HG03045 (cell line): ENCODE measurements around the gene WDR70.
"Not testable (repeated sequence)": the region's sequence is repeated elsewhere in the genome, so short reads cannot be mapped to it uniquely, and the experiment has no call there.

Experiments
- ATAC-seq: cut with Tn5 transposase; IDR thresholded peaks from one replicate; pipeline ENCODE4 v1.9.1; 2021; ENCODE audit warnings: mild to moderate bottlenecking, moderate library complexity; ENCODE audit not compliant: unreplicated experiment

WDR70 gene

DNA sequence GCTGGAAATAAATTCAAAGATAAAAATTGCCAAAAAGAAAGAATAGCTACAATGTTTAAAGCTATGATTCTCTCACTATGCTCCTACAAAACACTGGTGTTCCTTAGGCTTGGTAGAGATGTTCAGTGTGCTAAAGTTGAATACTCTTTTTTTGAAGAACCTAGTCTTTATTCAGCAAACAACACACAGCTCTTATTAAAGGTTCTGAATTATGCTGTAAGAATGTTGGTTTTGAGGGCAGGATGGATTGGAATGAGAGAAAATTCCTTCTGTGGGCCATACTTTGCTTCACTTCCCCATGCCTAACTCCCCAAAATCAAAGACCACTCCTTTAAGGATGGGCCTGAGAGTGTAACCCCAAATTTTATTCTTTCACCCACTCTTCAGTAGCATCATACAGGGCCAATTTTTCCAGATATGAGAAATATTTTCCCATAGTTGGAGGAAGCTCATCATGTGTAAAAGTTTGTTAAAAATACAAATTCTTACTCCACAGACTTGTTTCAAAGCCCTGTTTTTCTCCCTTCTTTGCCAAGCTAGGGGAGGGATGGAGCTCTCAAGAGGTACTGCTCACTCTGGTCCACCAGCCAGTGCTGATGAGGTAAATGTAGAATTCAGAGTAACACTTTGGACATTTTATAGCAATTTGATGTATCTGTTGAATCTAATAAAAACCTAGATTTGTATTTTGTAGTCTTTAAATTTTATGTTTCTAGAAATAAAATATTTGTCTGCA is 361.4 kb downstream of the WDR70 start:
- no peak for ATAC-seq

GRCh38 chr5:37742111-37742510 is 363.0 kb downstream of the WDR70 start:
- ATAC-seq: no peak

- no peak for ATAC-seq
These were observed 372.1 kb downstream of the WDR70 start for GRCh38 chr5:37751227-37751626.

DNA sequence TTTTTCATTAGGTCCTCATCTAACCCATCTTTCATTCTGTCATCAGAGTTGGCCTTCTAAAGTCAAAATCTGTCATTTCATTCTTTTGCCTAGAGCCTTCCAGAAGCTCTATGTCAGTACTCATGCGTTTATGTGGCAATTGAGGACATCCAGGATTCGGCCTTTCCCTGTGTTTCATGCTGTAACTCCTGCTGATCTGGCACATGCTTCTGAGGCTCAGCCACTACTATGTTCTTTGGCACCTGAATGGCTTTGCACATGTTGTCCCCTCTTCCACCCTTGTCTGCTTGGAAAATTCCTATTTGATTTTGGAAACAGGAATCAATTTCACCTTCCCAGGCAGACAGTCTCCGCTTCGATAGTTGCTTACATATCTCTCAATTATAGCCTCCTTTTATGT is 375.9 kb downstream of the WDR70 start:
- no peak for ATAC-seq

GRCh38 chr5:37755581-37755980 is 376.5 kb downstream of the WDR70 start:
- ATAC-seq: no peak

DNA sequence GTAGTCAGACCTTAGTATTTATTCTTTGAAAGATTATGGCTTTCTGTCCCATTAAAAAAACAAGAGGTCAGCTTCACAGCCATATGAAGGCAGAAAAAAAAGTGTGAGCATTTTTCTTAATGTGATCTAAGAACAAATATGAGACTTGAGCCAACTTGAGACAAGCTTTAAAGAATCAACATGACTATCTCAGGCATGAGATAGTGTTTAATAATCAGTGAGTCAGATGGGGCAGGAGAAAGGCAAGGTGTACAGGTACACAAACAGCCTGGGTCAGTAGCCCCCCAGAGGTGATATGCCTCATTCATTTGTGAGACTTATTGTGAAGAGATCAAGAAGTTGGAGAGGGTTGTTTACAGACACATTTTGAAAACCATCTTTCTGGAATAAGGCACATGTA is 377.1 kb downstream of the WDR70 start:
- ATAC-seq: no peak

- no peak for ATAC-seq
These were observed 379.0 kb downstream of the WDR70 start for GRCh38 chr5:37757980-37758582.

DNA sequence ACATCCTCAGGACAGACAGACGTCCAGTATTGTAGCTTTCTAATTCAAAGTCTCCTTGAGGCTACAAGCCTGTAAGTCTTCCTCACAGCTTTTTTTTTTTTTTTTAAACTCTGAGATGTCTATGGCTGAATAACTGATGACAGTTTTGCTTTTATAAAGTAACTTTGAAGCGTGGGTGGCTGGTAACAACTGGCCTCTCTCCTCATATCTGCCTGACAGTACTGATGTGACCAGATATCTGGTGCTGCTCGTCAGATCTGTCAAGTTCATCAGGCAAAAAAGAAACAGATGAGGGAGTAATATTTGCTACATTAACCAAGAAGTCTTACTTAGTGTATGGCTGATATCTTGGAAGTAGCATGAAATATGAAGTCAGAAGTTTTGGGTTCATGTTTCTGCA is 388.1 kb downstream of the WDR70 start:
- ATAC-seq: no peak

- ATAC-seq: no peak
These were observed 388.8 kb downstream of the WDR70 start for GRCh38 chr5:37767961-37768360.

DNA sequence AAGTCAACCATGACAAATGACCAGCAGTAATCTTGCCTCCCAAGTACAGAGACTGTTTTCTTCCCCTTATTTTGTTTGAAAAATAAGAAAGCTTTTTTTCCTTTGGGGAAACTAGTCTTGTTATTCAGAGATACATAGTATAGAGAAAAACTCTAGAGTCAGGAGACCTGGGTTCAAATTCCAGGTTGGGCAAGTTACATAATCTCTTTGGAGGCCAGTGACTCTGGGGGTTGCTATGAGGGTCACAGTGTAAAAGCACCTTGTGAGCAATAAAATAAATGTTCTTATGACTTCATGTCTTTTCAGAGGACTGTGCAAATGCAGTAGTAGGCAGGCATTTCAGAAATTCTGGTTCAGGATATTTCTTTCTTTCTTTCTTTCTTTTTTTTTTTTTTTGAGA is 389.3 kb downstream of the WDR70 start:
- ATAC-seq: no peak

DNA sequence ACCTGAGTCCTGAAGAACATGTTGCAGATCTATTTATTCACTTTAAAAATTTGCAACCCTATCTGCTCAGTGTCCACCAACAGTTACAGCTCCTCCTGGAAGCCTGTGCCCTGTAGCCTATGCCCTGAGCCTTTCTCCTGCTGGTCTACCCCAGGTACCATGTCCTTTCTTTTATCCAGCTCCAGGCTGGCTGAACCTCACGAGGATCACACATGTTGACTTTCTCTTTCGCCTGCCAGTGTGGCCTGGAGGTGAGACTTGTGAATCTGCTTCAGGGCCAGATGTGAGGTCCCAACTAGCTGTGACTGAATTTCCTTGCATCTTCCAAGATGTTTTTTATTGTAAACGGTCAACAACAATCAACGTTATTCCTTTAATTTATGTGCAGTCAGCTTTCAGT is 390.0 kb downstream of the WDR70 start:
- ATAC-seq: no peak

- no peak for ATAC-seq
These were observed 390.7 kb downstream of the WDR70 start for GRCh38 chr5:37769840-37770239.

DNA sequence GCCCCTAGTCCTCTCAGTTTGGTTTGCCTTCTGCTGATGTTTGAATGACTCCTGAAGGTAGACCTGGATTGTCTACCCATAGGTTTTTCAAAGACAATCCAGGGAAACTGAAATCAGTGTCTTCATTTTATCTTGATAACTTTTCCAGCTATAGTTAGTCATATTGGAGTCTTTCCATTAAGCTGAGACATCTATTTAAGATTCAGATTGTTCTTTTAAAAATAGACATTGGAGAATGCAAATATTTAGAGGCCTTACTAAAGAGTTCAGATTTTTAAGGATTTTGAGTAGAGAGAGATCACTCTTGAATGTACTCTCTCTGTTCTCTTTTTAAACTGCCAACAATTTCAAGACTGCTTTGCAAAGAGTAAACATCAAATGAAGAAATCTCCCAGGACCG is 391.7 kb downstream of the WDR70 start:
- ATAC-seq: no peak

DNA sequence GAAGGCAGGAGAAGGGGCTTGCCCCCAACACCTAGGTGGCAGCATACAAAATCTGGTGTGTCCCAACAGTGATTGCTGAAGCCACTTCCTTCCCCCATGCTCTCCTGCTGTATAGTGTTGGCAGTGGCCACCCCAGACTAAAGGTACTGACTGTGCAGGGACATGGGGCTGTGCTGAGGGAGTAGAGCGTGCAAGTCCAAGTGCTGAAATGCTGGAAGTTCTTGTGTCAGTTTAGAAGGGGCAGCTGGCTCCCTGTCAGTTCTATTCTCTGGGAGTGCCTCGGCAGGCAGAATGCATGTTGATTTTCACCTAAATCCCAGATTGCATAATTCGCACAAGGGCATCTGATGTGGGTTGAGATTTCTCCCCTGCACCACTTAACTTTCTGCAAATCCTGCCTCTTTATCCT is 392.1 kb downstream of the WDR70 start:
- ATAC-seq: no peak

DNA sequence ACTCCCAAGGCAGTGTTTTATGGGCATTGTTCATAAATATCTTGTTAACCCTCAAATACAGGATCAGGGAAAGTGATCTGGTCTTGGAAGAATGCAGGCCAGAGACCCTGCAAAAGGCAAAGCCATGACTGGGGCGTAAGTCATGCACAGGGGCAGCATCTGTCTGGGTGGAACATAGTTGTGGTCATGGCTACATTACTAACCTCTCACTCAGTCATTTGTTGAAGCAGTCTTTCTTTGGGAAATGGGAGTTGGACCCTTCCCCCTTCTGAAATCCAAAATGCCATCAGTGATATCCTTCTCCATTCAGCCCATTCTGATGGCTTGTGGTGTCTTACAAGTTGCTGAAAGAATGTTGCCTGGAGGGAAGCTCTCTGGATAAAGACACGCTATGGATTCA is 392.6 kb downstream of the WDR70 start:
- ATAC-seq: no peak

DNA sequence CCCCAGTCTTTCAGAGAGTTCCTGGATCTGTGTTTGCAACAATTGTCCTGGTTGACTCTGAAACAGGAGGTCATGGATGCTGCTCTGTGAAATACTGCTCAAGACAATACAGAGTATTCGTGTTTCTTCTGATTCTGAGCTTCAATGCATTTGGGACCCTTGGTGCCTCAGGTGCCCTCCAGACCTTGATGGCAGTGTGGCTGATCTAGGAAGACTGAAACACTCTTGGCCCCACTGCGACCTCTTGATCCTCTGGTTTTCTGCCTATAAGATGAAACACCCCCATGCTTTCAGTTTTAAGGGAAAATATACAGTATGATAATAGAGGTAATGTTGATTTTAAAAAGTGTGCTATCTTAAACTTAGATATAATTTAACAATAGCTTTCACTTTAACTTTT is 393.1 kb downstream of the WDR70 start:
- no peak for ATAC-seq

- ATAC-seq: no peak
These were observed 394.7 kb downstream of the WDR70 start for GRCh38 chr5:37773809-37774208.

DNA sequence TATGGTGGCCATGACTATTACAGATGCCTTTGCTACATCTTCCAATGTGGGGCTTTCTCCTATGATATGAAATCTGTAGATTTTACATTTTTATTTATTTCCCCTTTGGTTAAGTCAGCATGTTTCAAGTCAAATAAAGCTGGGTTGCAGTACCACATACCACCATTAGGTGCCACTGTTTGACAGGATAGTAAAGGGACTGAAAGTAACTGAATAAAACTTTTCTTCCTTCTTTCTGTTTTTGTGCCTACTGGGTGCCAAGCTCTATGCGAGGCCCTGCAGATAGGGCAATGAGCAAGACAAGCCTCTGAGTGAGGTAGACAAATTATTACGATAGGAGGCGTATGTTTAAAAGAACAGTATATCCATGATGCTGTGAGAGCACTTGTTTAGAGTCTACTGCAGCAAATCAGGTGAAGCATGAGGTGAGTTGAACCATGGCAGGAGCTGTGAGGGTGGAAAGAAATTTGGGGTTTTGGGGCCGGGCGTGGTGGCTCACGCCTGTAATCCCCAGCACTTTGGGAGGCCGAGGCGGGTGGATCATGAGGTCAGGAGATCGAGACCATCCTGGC is 395.9 kb downstream of the WDR70 start:
- ATAC-seq: no peak

DNA sequence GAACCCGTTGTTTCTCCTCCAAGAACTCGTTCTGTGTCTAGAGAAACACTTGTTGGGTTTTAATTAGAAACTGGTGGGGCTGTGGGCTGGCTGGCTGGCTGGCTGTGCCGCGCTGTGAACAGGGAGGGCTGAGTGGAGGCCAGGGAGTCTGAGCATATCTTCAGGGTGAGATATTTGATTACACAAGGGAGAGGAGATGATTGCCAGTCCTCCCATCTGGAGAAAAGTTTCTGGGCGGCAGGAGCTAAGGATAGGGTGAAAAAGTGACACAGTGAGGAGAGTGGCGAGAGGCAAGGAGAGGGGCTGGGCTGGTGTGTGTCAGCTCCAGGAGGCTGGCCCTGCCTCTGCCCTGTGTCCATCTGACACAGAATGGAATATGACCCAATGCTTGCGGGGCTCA is 397.7 kb downstream of the WDR70 start:
- ATAC-seq: no peak

DNA sequence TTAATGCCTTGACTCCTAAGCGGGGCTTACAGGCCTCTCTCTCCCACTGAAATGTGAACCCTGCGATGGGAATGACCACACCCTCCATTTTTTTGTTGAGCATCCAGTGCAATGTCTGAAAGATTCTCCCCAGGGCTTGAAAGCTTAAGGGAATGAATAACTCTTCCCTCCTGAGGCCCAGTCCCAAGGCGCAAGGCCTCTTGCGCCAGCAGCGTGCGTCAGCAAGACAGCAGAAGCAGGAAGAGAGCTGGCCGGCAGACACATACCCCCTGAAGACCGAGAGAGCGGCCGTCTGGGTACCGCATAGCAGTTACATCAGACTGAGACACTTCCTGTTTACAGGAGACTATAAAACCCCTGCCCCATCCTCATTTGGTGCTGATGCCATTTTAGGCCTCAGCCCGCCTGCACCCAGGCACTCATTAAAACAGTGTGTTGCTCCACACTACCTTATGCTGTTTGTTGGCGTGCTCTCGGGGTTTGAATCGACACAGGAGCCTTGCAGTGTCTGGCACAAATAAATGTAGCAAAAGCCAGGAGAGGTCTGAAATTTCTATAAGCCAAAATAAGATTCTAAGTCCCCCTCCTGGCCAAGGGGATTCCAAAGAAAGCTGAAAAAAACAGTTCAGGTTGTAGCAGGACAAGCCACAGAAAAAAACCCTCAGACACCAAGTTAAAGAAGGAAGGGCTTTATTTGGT is 398.5 kb downstream of the WDR70 start:
- no peak for ATAC-seq

DNA sequence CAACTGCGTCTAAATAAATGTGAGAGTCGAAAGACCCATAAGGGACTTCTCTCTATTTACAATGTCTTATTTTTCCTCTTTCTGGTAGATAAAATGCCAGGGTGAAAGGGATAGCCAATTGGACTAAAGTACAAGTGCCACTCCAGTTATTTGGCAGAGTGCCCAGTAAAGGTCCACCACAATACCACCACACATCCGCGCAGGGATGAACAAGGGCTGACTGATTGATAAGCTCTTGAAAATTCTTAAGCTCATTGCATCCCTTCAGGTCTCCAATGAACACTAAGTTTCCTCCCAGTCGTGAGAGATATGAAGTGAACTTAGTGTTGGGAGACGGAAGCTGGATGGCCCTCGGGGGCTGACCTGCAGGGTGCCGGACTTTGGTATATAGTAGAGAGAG is 402.3 kb downstream of the WDR70 start:
- not testable (repeated sequence) for ATAC-seq

DNA sequence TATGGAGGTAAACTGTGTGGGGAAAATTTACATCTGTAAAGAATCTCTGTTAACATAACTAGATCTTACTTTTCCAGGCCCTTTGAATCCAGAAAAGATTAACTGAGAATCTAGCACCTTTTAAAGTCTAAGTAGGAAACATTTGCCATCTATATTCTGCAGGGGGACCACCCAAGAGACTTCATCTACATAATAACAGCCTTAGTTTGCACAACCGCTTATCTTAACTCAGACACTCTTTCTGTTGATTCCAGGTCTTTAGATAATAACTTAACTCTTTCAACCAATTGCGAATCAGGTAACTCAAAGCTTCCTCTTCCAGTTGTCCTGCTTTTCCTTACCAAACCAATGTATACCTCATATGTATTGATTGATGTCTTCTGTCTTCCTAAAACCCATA is 407.3 kb downstream of the WDR70 start:
- ATAC-seq: no peak
